HCT116 (cell line): ENCODE results near the gene ANKZF1.

Experiments
- CTCF ChIP-seq, 3 experiments: fragments of 200-600 bp in 1 of 3; sonication (generic) in 1 of 3; IDR thresholded peaks in 2 of 3; conservative IDR thresholded peaks in 1 of 3; 2 replicates each; pipeline ENCODE4 v1.5.1; 2012 to 2017; ENCODE audit warnings: low read depth in 2 of 3, low read length in 2 of 3, antibody characterized with exemption in 1 of 3, borderline replicate concordance in 1 of 3, control low read depth in 1 of 3, mild to moderate bottlenecking in 1 of 3, mixed read lengths in 1 of 3, mixed run types in 1 of 3, moderate library complexity in 1 of 3; ENCODE audit not compliant: insufficient read depth in 1 of 3
- EZH2 ChIP-seq: fragments of 200-600 bp; sonication (generic); IDR thresholded peaks from 2 replicates; pipeline ENCODE4 v1.6.1; 2017; ENCODE audit warnings: antibody characterized with exemption, mixed run types
- EZH2phosphoT487 ChIP-seq: fragments of 200-600 bp; IDR thresholded peaks from 2 replicates; pipeline ENCODE4 v1.6.1; 2018; ENCODE audit warnings: antibody characterized with exemption, borderline replicate concordance
- MAX ChIP-seq: IDR thresholded peaks from 2 replicates; pipeline ENCODE4 v1.6.1; 2012
- ZFX ChIP-seq: fragments of 450-650 bp; IDR thresholded peaks from 2 replicates; pipeline ENCODE4 v1.6.1; 2017

- no peak for TF ChIP-seq CTCF (IDR thresholded peaks at IDR 0.05 in 2 of 3, conservative IDR thresholded peaks at IDR 0.05 in 1 of 3; ENCODE audit: borderline replicate concordance in 1 of 3, insufficient read depth in 1 of 3, low read depth in 2 of 3, low read length in 2 of 3)
- TF ChIP-seq MAX = peak; percentile 77
- TF ChIP-seq EZH2phosphoT487 = no peak
- TF ChIP-seq ZFX = peak; percentile 91
- no peak for TF ChIP-seq EZH2
These were observed at the start of gene ANKZF1, which contains the start of gene ATG9A for GRCh38 chr2:219229305-219230058.
